Hepatocyte (in vitro differentiated cells): ENCODE results near the gene SCD5.

ENCODE experiments used
- CTCF ChIP-seq: fragments of 200-600 bp; sonication (generic); IDR thresholded peaks from 2 replicates; pipeline ENCODE4 v1.5.1; 2016; ENCODE audit warnings: antibody characterized with exemption, mild to moderate bottlenecking; ENCODE audit not compliant: poor library complexity
- EZH2 ChIP-seq: fragments of 200-600 bp; sonication (generic); IDR thresholded peaks from 2 replicates; pipeline ENCODE4 v1.6.1; 2016; ENCODE audit warnings: antibody characterized with exemption, mild to moderate bottlenecking, borderline replicate concordance
- EZH2phosphoT487 ChIP-seq: fragments of 200-600 bp; sonication (generic); IDR thresholded peaks from one replicate; pipeline ENCODE4 v1.6.1; 2018; ENCODE audit warnings: antibody characterized with exemption, mild to moderate bottlenecking, low read depth, moderate library complexity; ENCODE audit not compliant: unreplicated experiment, severe bottlenecking

GRCh38 chr4:82640540-82640939, 158.1 kb downstream of the SCD5 start:
- TF ChIP-seq CTCF (no peak), EZH2 (no peak), EZH2phosphoT487 (no peak)
